Measurements from ENCODE around the gene SSTR4.

Gene SSTR4

GRCh38 chr20:23020230-23021018 lies 14.7 kb upstream of the SSTR4 start:
- H3K36me3 ChIP-seq (replicated peaks) = no peaks in the 10 kb centered on the region
- H3K4me3 ChIP-seq (ENCODE audit: low read depth, low read length) = no peak overlapping the region
- TF ChIP-seq CTCF (IDR thresholded peaks at IDR 0.05; ENCODE audit: low read depth, low read length, missing control alignments) = no peak
- no peaks in the 10 kb centered on the region for H3K27me3 ChIP-seq (replicated peaks)
- no peak for DNase-seq
- no peak overlapping the region for H3K27ac ChIP-seq
- in situ Hi-C loops (cut with HindIII; ENCODE audit: low pct_ligation_motif_present, low sequenced_read_pairs) = no loop called here

DNA sequence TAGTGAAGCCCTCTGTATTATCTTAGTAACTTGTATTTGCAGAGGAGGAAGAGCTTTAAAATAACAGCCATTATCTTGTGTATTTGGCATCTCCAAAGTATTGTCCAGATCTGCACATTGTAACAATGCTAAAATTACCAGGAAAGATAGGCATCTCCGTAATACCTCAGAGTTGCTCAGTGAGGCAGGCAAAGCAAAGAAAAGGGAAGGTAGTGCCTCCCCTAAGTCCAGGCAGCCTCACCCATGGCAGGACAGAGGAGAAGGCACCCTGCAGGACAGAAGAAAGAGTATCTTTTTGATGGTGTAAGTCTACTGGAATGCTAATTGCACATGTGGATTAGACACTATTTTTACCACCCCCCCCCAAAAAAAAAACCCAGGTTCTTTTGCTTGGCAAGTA lies 13.6 kb upstream of the SSTR4 start:
- Histone ChIP-seq H3K27me3 (replicated peaks) (no peaks in the 10 kb centered on the region), H3K27ac (no peak overlapping the region), H3K4me3 (ENCODE audit: low read depth, low read length) (no peak overlapping the region), H3K36me3 (replicated peaks) (no peaks in the 10 kb centered on the region)
- in situ Hi-C loops (cut with HindIII; ENCODE audit: low pct_ligation_motif_present, low sequenced_read_pairs) = no loop called here
- TF ChIP-seq CTCF (IDR thresholded peaks at IDR 0.05; ENCODE audit: low read depth, low read length, missing control alignments) = no peak
- DNase-seq = no peak

GRCh38 chr20:23021951-23022350 lies 13.2 kb upstream of the SSTR4 start:
- no peaks in the 10 kb centered on the region for H3K27me3 ChIP-seq (replicated peaks)
- no peaks in the 10 kb centered on the region for H3K36me3 ChIP-seq (replicated peaks)
- no peak for TF ChIP-seq CTCF (IDR thresholded peaks at IDR 0.05; ENCODE audit: low read depth, low read length, missing control alignments)
- no peak overlapping the region for H3K27ac ChIP-seq
- H3K4me3 ChIP-seq (ENCODE audit: low read depth, low read length) = no peak overlapping the region
- no peak for DNase-seq
- in situ Hi-C loops (cut with HindIII; ENCODE audit: low pct_ligation_motif_present, low sequenced_read_pairs) = no loop called here

GRCh38 chr20:23022849-23023248 lies 12.3 kb upstream of the SSTR4 start:
- TF ChIP-seq CTCF (IDR thresholded peaks at IDR 0.05; ENCODE audit: low read depth, low read length, missing control alignments) = no peak
- DNase-seq = no peak
- H3K27ac ChIP-seq = no peak overlapping the region

DNA sequence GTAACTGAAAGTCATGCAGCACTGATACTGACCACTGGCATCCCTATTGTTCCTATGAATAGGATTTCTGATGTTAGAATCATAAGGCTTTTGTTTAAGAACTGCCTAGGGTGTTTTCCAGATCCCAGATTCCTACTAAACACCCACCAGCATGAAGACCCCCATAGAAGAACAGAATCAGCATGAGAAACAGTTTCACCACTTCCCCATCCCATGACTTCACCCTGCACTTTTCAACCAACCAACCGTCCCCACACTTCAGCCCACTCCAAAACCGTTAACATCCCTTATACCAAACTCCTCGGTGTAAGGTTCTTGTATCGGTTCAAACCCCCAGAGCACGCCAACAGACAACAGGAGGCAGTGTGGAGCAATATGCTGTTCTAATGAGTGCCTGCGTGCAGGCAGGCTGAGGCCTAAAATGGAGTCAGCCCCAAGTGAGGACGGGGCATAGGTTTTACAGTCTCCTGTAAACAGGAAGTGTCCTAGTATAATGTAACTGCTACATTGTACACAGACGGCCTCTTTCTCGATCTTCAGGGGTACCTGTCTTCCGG lies 11.4 kb upstream of the SSTR4 start:
- in situ Hi-C loops (cut with HindIII; ENCODE audit: low pct_ligation_motif_present, low sequenced_read_pairs) = no loop called here
- Histone ChIP-seq H3K4me3 (ENCODE audit: low read depth, low read length) (no peak overlapping the region), H3K27me3 (replicated peaks) (no peaks in the 10 kb centered on the region), H3K27ac (no peak overlapping the region), H3K36me3 (replicated peaks) (no peaks in the 10 kb centered on the region)
- DNase-seq = no peak
- peak; percentile 2 for TF ChIP-seq CTCF (IDR thresholded peaks at IDR 0.05; ENCODE audit: low read depth, low read length, missing control alignments)

More at GRCh38 chr20:23022849-23023248, 12.3 kb upstream of the SSTR4 start:
- Histone ChIP-seq H3K4me3 (ENCODE audit: low read depth, low read length) (no peak overlapping the region), H3K27me3 (replicated peaks) (no peaks in the 10 kb centered on the region), H3K36me3 (replicated peaks) (no peaks in the 10 kb centered on the region)
- in situ Hi-C loops (cut with HindIII; ENCODE audit: low pct_ligation_motif_present, low sequenced_read_pairs) = no loop called here

Data from brain microvascular endothelial cell (primary cell).